HG02884 (cell line): ENCODE results near the gene CNKSR3.

ENCODE experiments used
- ATAC-seq: cut with Tn5 transposase; IDR thresholded peaks from one replicate; pipeline ENCODE4 v1.9.1; 2021; ENCODE audit warnings: mild to moderate bottlenecking, moderate library complexity; ENCODE audit not compliant: unreplicated experiment

Gene CNKSR3

GRCh38 chr6:154504102-154504501, 6.4 kb downstream of the CNKSR3 start:
- ATAC-seq, result no peak

GRCh38 chr6:154503658-154504057, 6.8 kb downstream of the CNKSR3 start:
- ATAC-seq, result no peak

GRCh38 chr6:154502553-154502952, 7.9 kb downstream of the CNKSR3 start:
- no peak for ATAC-seq

GRCh38 chr6:154501578-154501868, 9.0 kb downstream of the CNKSR3 start:
- ATAC-seq, result no peak

GRCh38 chr6:154500769-154501577, 9.5 kb downstream of the CNKSR3 start:
- ATAC-seq, result no peak

- ATAC-seq, result no peak
Measured at GRCh38 chr6:154499855-154500589, 10.5 kb downstream of the CNKSR3 start.

GRCh38 chr6:154498340-154498934, 12.0 kb downstream of the CNKSR3 start:
- no peak for ATAC-seq

- no peak for ATAC-seq
Measured at GRCh38 chr6:154496793-154497517, 13.5 kb downstream of the CNKSR3 start.

GRCh38 chr6:154496186-154496585, 14.3 kb downstream of the CNKSR3 start:
- no peak for ATAC-seq

- ATAC-seq, result no peak
Measured at GRCh38 chr6:154494592-154495311, 15.7 kb downstream of the CNKSR3 start.

- no peak for ATAC-seq
Measured at GRCh38 chr6:154491567-154492470, 18.7 kb downstream of the CNKSR3 start.

- no peak for ATAC-seq
Measured at GRCh38 chr6:154489822-154490221, 20.7 kb downstream of the CNKSR3 start.

- ATAC-seq, result no peak
Measured at GRCh38 chr6:154488802-154489437, 21.6 kb downstream of the CNKSR3 start.

- no peak for ATAC-seq
Measured at GRCh38 chr6:154488248-154488593, 22.3 kb downstream of the CNKSR3 start.

GRCh38 chr6:154487367-154488247, 22.9 kb downstream of the CNKSR3 start:
- ATAC-seq, result no peak

GRCh38 chr6:154485815-154486214, 24.7 kb downstream of the CNKSR3 start:
- no peak for ATAC-seq

- no peak for ATAC-seq
Measured at GRCh38 chr6:154484942-154485341, 25.5 kb downstream of the CNKSR3 start.

- no peak for ATAC-seq
Measured at GRCh38 chr6:154482858-154483257, 27.6 kb downstream of the CNKSR3 start.
